Measurements from ENCODE around the gene RTEL1.

GRCh38 chr20:63738687-63739129, 80.6 kb downstream of the RTEL1 start:
- TF ChIP-seq, protein P1, sequence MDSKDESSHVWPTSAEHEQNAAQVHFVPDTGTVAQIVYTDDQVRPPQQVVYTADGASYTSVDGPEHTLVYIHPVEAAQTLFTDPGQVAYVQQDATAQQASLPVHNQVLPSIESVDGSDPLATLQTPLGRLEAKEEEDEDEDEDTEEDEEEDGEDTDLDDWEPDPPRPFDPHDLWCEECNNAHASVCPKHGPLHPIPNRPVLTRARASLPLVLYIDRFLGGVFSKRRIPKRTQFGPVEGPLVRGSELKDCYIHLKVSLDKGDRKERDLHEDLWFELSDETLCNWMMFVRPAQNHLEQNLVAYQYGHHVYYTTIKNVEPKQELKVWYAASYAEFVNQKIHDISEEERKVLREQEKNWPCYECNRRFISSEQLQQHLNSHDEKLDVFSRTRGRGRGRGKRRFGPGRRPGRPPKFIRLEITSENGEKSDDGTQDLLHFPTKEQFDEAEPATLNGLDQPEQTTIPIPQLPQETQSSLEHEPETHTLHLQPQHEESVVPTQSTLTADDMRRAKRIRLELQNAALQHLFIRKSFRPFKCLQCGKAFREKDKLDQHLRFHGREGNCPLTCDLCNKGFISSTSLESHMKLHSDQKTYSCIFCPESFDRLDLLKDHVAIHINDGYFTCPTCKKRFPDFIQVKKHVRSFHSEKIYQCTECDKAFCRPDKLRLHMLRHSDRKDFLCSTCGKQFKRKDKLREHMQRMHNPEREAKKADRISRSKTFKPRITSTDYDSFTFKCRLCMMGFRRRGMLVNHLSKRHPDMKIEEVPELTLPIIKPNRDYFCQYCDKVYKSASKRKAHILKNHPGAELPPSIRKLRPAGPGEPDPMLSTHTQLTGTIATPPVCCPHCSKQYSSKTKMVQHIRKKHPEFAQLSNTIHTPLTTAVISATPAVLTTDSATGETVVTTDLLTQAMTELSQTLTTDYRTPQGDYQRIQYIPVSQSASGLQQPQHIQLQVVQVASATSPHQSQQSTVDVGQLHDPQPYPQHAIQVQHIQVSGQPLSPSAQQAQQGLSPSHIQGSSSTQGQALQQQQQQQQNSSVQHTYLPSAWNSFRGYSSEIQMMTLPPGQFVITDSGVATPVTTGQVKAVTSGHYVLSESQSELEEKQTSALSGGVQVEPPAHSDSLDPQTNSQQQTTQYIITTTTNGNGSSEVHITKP (IDR thresholded peaks at IDR 0.05; ENCODE audit: partially characterized antibody): no peak
- no peak for TF ChIP-seq RBM25 (IDR thresholded peaks at IDR 0.05; ENCODE audit: low read depth, low read length, severe bottlenecking)
